HS-5 (cell line): ENCODE data around the gene LIN52.

Experiments
- DNase-seq: peaks from one replicate; pipeline ENCODE4 v3.0.0-alpha.2; 2012; ENCODE audit warnings: low read depth

Gene LIN52

GRCh38 chr14:74084277-74085046 is at the start of gene LIN52, which contains the start of gene ALDH6A1:
TSS of gene LIN52 (plus strand) at chr14:74084956. CDS start at chr14:74084975, 19 bp downstream.
TSS of gene ALDH6A1 (minus strand) at chr14:74084453. CDS start at chr14:74084394, 59 bp downstream.
- DNase-seq: peak; percentile 99

- DNase-seq: peak; percentile 38
Observed at GRCh38 chr14:74035556-74035955, 49.2 kb upstream of the LIN52 start.

GRCh38 chr14:74038020-74038859 is 46.5 kb upstream of the LIN52 start:
- DNase-seq: peak; percentile 34

- no peak for DNase-seq
Observed at GRCh38 chr14:74042296-74042695, 42.5 kb upstream of the LIN52 start.

- DNase-seq: no peak
Observed at GRCh38 chr14:74045522-74045921, 39.2 kb upstream of the LIN52 start.

- DNase-seq: no peak
Observed at GRCh38 chr14:74048281-74048680, 36.5 kb upstream of the LIN52 start.

GRCh38 chr14:74049876-74050495 is 34.8 kb upstream of the LIN52 start:
- DNase-seq: no peak

GRCh38 chr14:74062809-74063150 is 22.0 kb upstream of the LIN52 start:
- no peak for DNase-seq

GRCh38 chr14:74064426-74064825 is 20.3 kb upstream of the LIN52 start:
- no peak for DNase-seq

GRCh38 chr14:74064883-74065282 is 19.9 kb upstream of the LIN52 start:
- no peak for DNase-seq

GRCh38 chr14:74065746-74066575 is 18.8 kb upstream of the LIN52 start:
- no peak for DNase-seq

GRCh38 chr14:74077401-74077800 is 7.4 kb upstream of the LIN52 start:
- no peak for DNase-seq

GRCh38 chr14:74080820-74081460 is 3.8 kb upstream of the LIN52 start:
- DNase-seq: no peak

GRCh38 chr14:74081491-74081890 is 3.3 kb upstream of the LIN52 start:
- no peak for DNase-seq

- no peak for DNase-seq
Observed at GRCh38 chr14:74083161-74083560, 1.6 kb upstream of the LIN52 start.

GRCh38 chr14:74083784-74084276 is 926 bp upstream of the LIN52 start:
- no peak for DNase-seq

GRCh38 chr14:74085047-74085637 is 386 bp downstream of the LIN52 start:
- no peak for DNase-seq

GRCh38 chr14:74085828-74086227 is 1.1 kb downstream of the LIN52 start:
- no peak for DNase-seq

- DNase-seq: no peak
Observed at GRCh38 chr14:74089251-74090020, 4.7 kb downstream of the LIN52 start.

- DNase-seq: no peak
Observed at GRCh38 chr14:74105381-74105780, 20.6 kb downstream of the LIN52 start.
